ENCODE measurements around the gene PANX2.
"Not testable (repeated sequence)": the region's sequence is repeated elsewhere in the genome, so short reads cannot be mapped to it uniquely, and the experiment has no call there.

The PANX2 gene

DNA sequence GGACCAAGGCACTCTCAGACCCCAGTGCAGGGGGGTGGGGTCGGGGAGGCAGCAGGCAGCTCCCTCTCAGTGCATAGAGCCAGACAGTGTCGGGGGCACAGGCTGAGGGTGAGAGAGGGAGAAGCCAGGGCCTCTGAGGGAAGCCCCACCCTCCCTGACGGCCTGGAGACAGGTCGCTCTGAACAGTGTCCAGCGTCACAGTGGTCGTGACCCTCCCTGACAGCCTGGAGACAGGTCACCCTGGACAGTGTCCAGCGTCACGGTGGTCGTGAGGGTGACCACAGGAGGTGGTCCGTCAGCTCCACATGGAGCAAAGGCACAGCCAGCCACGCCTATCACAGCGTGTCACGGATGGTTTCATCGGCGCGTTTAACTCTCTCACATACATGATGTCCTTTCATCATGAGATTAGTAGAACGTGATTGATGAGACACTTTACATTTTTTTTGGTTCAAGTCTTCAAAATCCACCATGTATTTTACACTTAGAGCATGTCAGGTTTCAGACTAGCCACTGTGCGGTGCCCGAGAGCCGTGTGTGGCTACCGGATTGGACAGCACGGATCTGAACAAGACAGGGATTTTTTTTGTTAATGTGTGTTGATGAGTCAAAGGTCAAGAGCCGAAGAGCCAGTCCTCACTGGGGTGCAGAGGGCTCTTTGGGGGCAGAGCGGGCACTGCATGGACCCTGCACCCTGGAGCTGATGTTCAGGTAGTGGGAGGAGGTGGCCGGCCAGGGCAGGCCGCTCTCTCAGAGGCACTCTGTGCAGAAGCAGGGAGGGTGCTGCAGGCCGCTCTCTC lies 23.9 kb upstream of the PANX2 start:
- Histone ChIP-seq H3K27ac (ENCODE audit: low read depth in 2 of 2, low read length in 2 of 2) (no peak overlapping the region), H3K9me3 (ENCODE audit: control insufficient read depth in 2 of 2, low read length in 2 of 2) (no peaks in the 10 kb centered on the region), H3K4me1 (ENCODE audit: control insufficient read depth in 2 of 2, insufficient read depth in 2 of 2, low read length in 2 of 2) (no peaks in the 10 kb centered on the region), H3K4me3 (ENCODE audit: low read length in 2 of 2) (no peak overlapping the region), H3K36me3 (ENCODE audit: control insufficient read depth in 2 of 2, insufficient read depth in 2 of 2, low read length in 2 of 2) (no peaks in the 10 kb centered on the region), H3K27me3 (ENCODE audit: control insufficient read depth in 2 of 2, insufficient read depth in 2 of 2, low read length in 2 of 2) (peaks cover 14 to 18% of the 10 kb centered on the region in 2 donors), H3K9ac (ENCODE audit: low read depth in 1 of 2, low read length in 2 of 2) (peak overlapping the region in 1 of 2 donors; percentile 12)

DNA sequence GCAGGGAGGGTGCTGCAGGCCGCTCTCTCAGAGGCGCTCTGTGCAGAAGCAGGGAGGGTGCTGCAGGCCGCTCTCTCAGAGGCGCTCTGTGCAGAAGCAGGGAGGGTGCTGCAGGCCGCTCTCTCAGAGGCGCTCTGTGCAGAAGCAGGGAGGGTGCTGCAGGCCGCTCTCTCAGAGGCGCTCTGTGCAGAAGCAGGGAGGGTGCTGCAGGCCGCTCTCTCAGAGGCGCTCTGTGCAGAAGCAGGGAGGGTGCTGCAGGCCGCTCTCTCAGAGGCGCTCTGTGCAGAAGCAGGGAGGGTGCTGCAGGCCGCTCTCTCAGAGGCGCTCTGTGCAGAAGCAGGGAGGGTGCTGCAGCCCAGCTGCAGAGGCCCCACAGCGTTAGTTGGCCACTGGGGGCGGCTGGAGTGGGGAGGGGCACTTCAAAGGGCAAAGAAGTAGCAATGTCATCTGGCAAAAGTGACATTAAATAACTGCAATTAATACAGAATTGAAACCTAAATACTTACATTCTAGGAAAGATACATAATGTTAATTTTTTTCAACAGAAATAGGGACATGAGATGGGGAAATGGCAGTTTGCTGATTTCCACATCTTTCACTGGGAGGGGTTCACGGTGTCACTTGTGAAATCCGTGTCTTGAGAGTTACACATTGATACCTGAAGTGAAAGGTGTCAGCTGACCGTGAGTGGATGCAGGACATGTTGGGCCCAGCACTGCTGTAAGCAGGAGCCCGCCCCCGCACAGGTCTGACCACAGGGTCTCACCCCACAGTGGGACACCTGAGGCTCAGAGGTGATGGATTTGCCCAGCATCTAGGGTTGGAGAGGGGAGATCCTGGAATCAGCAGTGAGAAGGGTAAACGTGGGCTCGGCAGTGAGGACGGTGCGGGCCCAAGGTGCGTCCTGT lies 23.0 kb upstream of the PANX2 start:
- H3K27me3 ChIP-seq (ENCODE audit: control insufficient read depth in 2 of 2, insufficient read depth in 2 of 2, low read length in 2 of 2): peaks cover 9 to 14% of the 10 kb centered on the region in 2 donors
- H3K4me1 ChIP-seq (ENCODE audit: control insufficient read depth in 2 of 2, insufficient read depth in 2 of 2, low read length in 2 of 2); H3K36me3 ChIP-seq (ENCODE audit: control insufficient read depth in 2 of 2, insufficient read depth in 2 of 2, low read length in 2 of 2); H3K9ac ChIP-seq (ENCODE audit: low read depth in 1 of 2, low read length in 2 of 2); H3K27ac ChIP-seq (ENCODE audit: low read depth in 2 of 2, low read length in 2 of 2); H3K9me3 ChIP-seq (ENCODE audit: control insufficient read depth in 2 of 2, low read length in 2 of 2); H3K4me3 ChIP-seq (ENCODE audit: low read length in 2 of 2): not testable (repeated sequence)

DNA sequence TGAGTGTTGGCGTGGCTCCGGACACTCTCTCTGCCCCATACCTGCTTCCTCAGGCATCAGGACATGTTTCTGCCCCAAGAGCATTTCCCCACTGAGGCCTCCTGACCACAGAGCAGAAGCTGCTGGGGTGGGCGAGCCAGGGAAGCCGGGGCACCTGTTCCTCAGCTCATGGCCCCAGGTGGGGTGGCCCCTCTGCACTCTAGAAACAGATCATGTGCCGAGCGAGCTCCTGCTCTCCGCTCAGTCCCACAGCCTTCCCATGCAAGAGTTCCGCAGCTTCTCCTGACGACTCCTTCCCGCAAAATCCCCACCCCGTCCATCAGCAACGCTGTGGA lies 22.4 kb upstream of the PANX2 start:
- H3K4me3 ChIP-seq (ENCODE audit: low read length in 2 of 2): no peak overlapping the region
- H3K27me3 ChIP-seq (ENCODE audit: control insufficient read depth in 2 of 2, insufficient read depth in 2 of 2, low read length in 2 of 2): peaks cover 5 to 14% of the 10 kb centered on the region in 2 donors
- H3K9me3 ChIP-seq (ENCODE audit: control insufficient read depth in 2 of 2, low read length in 2 of 2): no peaks in the 10 kb centered on the region
- H3K36me3 ChIP-seq (ENCODE audit: control insufficient read depth in 2 of 2, insufficient read depth in 2 of 2, low read length in 2 of 2): no peaks in the 10 kb centered on the region
- H3K4me1 ChIP-seq (ENCODE audit: control insufficient read depth in 2 of 2, insufficient read depth in 2 of 2, low read length in 2 of 2): no peaks in the 10 kb centered on the region
- H3K9ac ChIP-seq (ENCODE audit: low read depth in 1 of 2, low read length in 2 of 2): no peak overlapping the region
- no peak overlapping the region for H3K27ac ChIP-seq (ENCODE audit: low read depth in 2 of 2, low read length in 2 of 2)

DNA sequence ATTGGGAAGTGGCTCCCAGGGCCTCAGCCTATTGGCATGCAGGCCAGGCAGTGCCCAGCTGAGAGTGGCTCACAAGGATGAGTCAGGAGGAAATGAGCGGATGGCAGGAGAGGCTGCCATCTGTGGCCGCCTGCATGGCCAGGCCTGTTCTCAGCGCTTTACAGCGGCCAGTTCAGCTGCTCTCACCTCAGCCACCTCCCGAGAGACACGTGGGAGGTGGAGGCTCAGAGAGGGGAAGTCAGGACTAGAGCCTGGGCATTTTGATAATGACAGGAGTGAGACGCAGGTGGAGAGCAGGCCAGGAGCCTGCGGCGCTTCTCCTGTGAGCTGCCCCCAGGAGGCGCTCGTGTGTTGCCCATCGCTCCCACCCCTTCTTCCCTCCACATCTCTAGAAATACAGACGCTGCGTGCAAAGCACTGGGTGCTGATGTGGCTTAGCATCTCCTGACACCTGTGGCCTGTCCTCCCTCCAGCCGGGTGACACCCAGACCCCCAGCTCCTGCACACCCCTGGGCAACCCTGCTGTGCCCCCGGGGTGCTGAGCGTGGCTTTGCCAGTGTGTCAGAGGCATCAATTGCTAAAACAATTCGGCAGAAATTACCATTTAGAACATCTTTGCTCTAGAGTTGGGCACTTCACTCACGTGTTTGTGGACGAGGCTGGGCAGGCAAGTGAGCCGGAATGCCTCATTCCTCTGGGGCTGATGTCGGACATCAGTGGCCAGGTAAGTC lies 21.4 kb upstream of the PANX2 start:
- Histone ChIP-seq H3K9me3 (ENCODE audit: control insufficient read depth in 2 of 2, low read length in 2 of 2) (no peaks in the 10 kb centered on the region), H3K9ac (ENCODE audit: low read depth in 1 of 2, low read length in 2 of 2) (no peak overlapping the region), H3K36me3 (ENCODE audit: control insufficient read depth in 2 of 2, insufficient read depth in 2 of 2, low read length in 2 of 2) (no peaks in the 10 kb centered on the region), H3K4me1 (ENCODE audit: control insufficient read depth in 2 of 2, insufficient read depth in 2 of 2, low read length in 2 of 2) (no peaks in the 10 kb centered on the region), H3K27me3 (ENCODE audit: control insufficient read depth in 2 of 2, insufficient read depth in 2 of 2, low read length in 2 of 2) (peaks cover 5 to 8% of the 10 kb centered on the region in 2 donors), H3K27ac (ENCODE audit: low read depth in 2 of 2, low read length in 2 of 2) (no peak overlapping the region), H3K4me3 (ENCODE audit: low read length in 2 of 2) (no peak overlapping the region)

DNA sequence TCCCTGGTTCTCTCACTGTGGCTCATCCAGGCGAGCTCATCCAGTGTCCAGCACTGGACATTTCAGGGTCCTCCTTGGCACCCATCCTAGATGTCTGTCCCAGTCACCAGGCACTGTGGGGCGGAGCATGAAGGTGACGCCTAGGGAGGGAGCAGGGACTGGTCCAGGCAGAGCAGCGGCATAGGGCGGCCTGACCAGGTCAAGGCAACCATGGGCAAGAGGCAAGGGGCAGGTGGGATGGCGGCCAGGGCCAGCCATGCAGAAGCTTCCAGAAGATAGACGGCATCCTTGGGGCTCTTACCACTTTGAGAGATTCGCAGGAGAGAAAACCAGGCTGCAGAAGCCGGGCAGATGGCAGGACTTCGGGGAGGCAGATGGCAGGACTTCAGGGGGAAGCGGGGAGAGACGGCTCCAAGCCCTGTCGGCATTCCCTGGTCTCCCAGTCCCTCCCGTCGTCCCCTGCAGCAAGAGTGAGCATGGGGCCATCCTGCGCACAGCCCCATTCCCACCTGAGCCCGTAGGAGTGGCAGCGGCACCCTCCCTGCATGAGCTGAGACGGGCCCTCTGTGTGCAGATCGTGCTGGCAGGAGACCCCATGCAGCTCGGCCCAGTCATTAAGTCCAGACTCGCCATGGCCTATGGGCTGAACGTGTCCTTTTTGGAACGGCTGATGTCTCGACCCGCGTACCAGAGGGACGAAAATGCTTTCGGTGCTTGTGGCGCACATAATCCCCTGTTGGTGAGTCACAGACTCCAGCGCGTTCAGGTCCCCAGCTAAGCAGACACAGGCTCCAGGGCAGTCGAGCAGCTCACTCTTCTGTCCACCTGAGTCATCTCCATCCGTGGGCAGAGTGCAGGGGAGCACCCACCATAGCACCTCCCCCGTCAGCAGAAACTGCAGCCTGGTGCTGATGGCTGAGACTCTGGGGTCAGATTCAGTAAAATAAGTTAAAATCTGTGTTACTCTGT lies 20.1 kb upstream of the PANX2 start:
- Histone ChIP-seq H3K9me3 (ENCODE audit: control insufficient read depth in 2 of 2, low read length in 2 of 2) (no peaks in the 10 kb centered on the region), H3K27ac (ENCODE audit: low read depth in 2 of 2, low read length in 2 of 2) (no peak overlapping the region), H3K27me3 (ENCODE audit: control insufficient read depth in 2 of 2, insufficient read depth in 2 of 2, low read length in 2 of 2) (peaks cover 4 to 7% of the 10 kb centered on the region in 2 donors), H3K36me3 (ENCODE audit: control insufficient read depth in 2 of 2, insufficient read depth in 2 of 2, low read length in 2 of 2) (no peaks in the 10 kb centered on the region), H3K4me1 (ENCODE audit: control insufficient read depth in 2 of 2, insufficient read depth in 2 of 2, low read length in 2 of 2) (no peaks in the 10 kb centered on the region), H3K4me3 (ENCODE audit: low read length in 2 of 2) (no peak overlapping the region), H3K9ac (ENCODE audit: low read depth in 1 of 2, low read length in 2 of 2) (no peak overlapping the region)

DNA sequence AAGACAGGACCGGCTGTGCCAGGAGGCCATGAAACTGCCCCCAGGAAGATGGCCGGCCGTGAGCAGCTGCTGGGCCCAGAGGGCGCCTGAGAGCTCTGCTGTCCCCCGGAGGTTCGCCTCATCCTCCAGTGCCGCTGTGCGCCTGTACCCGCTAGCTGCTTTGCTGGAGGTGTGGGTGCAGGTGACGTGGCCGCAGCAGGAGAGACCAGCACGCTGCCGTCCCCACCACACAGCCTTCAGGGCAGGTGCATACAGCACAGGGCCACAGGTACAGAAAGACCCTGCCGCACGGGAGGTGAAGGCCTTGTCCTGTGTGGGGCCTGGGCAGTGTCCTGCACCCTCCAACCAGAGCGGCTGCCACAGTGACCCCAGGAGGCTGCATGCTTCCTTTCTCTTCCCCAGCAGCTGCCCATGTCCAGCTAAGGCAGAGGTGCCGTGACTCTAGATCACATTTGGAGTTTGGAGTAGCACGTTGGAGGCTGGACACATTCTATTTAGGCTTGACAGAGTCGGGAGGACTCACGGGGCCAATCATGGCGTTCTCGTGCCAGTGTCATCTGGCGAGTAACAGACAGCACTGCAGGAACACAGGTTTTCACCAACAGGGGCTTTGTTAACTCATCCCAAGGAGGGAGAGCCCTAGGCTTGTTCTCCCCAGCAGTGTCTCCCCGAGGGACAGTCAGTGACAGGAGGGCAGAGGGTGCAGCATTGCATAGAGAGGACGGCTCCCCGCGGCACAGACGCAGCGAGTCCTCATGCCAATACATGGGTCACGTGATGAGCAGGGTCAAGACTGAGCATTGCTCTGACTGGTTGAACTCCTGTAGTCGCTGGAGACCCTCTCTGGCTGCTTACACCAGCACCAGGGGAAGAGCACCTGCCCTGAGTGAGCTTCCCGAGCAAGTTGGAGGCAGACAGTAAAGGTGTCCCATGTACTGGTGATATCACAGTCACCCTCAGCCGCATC lies 18.7 kb upstream of the PANX2 start:
- H3K9me3 ChIP-seq (ENCODE audit: control insufficient read depth in 2 of 2, low read length in 2 of 2): no peaks in the 10 kb centered on the region

DNA sequence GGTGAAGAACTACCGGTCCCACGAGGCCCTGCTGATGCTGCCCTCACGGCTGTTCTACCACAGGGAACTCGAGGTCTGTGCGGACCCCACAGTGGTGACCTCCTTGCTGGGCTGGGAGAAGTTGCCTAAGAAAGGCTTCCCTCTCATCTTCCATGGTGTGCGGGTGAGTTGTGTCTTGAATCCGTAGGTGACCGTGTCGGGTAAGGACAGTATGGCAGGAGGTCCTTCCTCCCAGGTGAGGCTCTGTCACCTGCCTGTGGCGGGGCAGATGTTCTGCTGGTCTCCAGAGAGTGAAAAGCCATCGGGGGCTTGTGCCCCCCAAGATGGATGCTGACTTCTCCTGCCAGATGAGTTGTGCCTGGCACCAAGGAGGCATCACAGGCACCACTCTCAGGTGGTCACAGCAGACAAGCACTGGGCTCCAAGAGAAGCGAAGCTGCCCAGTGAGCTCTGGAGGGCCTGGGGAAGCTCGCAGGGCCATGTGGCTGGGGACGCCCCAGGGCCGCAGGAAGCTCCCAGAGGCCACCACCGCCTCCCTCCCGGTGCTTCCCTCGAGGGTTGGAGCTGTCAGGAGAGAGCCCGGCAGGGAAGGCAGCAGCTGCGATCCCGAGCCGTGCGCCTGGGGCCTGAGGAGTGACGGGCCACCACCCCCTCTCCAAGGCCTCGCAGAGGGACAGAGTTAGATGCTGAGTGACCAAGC lies 17.3 kb upstream of the PANX2 start:
- Histone ChIP-seq H3K36me3 (ENCODE audit: control insufficient read depth in 2 of 2, insufficient read depth in 2 of 2, low read length in 2 of 2) (no peaks in the 10 kb centered on the region), H3K27me3 (ENCODE audit: control insufficient read depth in 2 of 2, insufficient read depth in 2 of 2, low read length in 2 of 2) (peaks cover 2 to 4% of the 10 kb centered on the region in 2 donors), H3K4me1 (ENCODE audit: control insufficient read depth in 2 of 2, insufficient read depth in 2 of 2, low read length in 2 of 2) (peaks cover 1 to 2% of the 10 kb centered on the region in 2 donors), H3K9me3 (ENCODE audit: control insufficient read depth in 2 of 2, low read length in 2 of 2) (no peaks in the 10 kb centered on the region), H3K4me3 (ENCODE audit: low read length in 2 of 2) (no peak overlapping the region), H3K9ac (ENCODE audit: low read depth in 1 of 2, low read length in 2 of 2) (no peak overlapping the region), H3K27ac (ENCODE audit: low read depth in 2 of 2, low read length in 2 of 2) (no peak overlapping the region)

More for the DNA sequence above, 18.7 kb upstream of the PANX2 start:
- no peak overlapping the region for H3K9ac ChIP-seq (ENCODE audit: low read depth in 1 of 2, low read length in 2 of 2)
- H3K4me3 ChIP-seq (ENCODE audit: low read length in 2 of 2): no peak overlapping the region
- no peak overlapping the region for H3K27ac ChIP-seq (ENCODE audit: low read depth in 2 of 2, low read length in 2 of 2)
- H3K36me3 ChIP-seq (ENCODE audit: control insufficient read depth in 2 of 2, insufficient read depth in 2 of 2, low read length in 2 of 2): no peaks in the 10 kb centered on the region
- no peaks in the 10 kb centered on the region for H3K4me1 ChIP-seq (ENCODE audit: control insufficient read depth in 2 of 2, insufficient read depth in 2 of 2, low read length in 2 of 2)
- peaks cover 2 to 4% of the 10 kb centered on the region in 2 donors for H3K27me3 ChIP-seq (ENCODE audit: control insufficient read depth in 2 of 2, insufficient read depth in 2 of 2, low read length in 2 of 2)

DNA sequence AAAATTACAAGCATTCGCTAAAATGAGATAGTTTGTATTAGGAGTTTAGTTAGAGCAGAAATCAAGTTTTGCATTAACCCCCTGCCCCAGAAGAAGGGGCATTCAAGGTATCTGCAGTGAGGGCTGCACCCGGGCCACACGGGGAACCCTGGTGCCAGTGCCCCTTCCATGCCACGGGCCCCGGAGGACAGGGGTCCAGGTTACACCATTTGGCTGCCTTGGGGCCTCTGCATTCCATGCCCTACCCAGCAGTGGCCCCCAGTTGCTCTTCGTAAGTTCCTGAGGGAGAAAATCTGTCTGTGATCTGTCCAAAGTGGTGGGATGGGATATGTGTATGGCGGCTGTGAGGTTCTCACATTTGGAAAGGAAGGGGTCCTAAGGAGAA lies 16.8 kb upstream of the PANX2 start:
- no peak overlapping the region for H3K4me3 ChIP-seq (ENCODE audit: low read length in 2 of 2)
- peaks cover 2% of the 10 kb centered on the region in 2 donors for H3K4me1 ChIP-seq (ENCODE audit: control insufficient read depth in 2 of 2, insufficient read depth in 2 of 2, low read length in 2 of 2)
- H3K9me3 ChIP-seq (ENCODE audit: control insufficient read depth in 2 of 2, low read length in 2 of 2): no peaks in the 10 kb centered on the region
- H3K36me3 ChIP-seq (ENCODE audit: control insufficient read depth in 2 of 2, insufficient read depth in 2 of 2, low read length in 2 of 2): no peaks in the 10 kb centered on the region
- no peak overlapping the region for H3K27ac ChIP-seq (ENCODE audit: low read depth in 2 of 2, low read length in 2 of 2)
- H3K9ac ChIP-seq (ENCODE audit: low read depth in 1 of 2, low read length in 2 of 2): no peak overlapping the region
- peaks cover 2 to 4% of the 10 kb centered on the region in 2 donors for H3K27me3 ChIP-seq (ENCODE audit: control insufficient read depth in 2 of 2, insufficient read depth in 2 of 2, low read length in 2 of 2)

Measured in mucosa of rectum (tissue), 2 donors.